ENCODE results near the gene TANC1.

DNA sequence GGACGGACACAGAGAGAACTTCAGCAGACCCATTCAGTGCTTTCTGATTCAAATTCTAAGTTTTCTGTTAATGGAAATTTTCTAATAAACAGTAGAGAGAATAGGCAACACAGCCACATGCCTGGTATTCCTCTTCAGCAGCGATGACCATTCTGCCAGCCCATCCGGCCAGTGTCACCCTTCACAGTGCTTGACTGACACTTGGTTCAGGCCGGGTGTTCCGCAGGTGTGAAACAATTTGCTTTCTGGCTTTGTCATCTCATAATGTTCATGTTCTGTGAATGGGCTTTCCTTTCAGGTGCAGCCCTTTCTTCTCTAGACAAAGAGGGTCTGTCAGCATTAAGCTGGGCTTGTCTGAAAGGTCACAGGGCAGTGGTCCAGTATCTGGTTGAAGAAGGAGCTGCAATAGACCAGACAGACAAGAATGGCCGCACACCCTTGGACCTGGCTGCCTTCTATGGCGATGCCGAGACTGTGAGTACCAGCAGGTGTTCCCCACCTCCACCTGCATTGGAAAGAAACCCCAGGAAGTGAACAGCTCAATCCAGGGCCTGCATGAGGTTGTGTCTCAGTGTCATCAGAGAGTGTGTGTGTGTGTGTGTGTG lies 251.1 kb downstream of the TANC1 start:
- TF ChIP-seq, protein P1, sequence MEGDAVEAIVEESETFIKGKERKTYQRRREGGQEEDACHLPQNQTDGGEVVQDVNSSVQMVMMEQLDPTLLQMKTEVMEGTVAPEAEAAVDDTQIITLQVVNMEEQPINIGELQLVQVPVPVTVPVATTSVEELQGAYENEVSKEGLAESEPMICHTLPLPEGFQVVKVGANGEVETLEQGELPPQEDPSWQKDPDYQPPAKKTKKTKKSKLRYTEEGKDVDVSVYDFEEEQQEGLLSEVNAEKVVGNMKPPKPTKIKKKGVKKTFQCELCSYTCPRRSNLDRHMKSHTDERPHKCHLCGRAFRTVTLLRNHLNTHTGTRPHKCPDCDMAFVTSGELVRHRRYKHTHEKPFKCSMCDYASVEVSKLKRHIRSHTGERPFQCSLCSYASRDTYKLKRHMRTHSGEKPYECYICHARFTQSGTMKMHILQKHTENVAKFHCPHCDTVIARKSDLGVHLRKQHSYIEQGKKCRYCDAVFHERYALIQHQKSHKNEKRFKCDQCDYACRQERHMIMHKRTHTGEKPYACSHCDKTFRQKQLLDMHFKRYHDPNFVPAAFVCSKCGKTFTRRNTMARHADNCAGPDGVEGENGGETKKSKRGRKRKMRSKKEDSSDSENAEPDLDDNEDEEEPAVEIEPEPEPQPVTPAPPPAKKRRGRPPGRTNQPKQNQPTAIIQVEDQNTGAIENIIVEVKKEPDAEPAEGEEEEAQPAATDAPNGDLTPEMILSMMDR (IDR thresholded peaks at IDR 0.05): no peak
- TF ChIP-seq POLR2A (IDR thresholded peaks at IDR 0.05): no peak

Measured in testis (tissue), 2 donors.